ENCODE results near the gene PPP1R11. TPM values are rescaled to one million over a fixed set of nuclear protein-coding genes. Genes with fewer than 3 reads are reported as not detected.
"Not testable (repeated sequence)": the region's sequence is repeated elsewhere in the genome, so short reads cannot be mapped to it uniquely, and the experiment has no call there.

The PPP1R11 gene
- total RNA-seq (ENCODE audit: unreplicated experiment), result 39.3 TPM
- long read RNA-seq, transcript PPP1R11-205 (3 exons, 1,731 nt), result major isoform, 14 of 18 reads
- long read RNA-seq, partial matches to known transcripts, result 1 of 18 reads
- long read RNA-seq, other reads (novel, unspliced or antisense), result 2 of 18 reads

DNA sequence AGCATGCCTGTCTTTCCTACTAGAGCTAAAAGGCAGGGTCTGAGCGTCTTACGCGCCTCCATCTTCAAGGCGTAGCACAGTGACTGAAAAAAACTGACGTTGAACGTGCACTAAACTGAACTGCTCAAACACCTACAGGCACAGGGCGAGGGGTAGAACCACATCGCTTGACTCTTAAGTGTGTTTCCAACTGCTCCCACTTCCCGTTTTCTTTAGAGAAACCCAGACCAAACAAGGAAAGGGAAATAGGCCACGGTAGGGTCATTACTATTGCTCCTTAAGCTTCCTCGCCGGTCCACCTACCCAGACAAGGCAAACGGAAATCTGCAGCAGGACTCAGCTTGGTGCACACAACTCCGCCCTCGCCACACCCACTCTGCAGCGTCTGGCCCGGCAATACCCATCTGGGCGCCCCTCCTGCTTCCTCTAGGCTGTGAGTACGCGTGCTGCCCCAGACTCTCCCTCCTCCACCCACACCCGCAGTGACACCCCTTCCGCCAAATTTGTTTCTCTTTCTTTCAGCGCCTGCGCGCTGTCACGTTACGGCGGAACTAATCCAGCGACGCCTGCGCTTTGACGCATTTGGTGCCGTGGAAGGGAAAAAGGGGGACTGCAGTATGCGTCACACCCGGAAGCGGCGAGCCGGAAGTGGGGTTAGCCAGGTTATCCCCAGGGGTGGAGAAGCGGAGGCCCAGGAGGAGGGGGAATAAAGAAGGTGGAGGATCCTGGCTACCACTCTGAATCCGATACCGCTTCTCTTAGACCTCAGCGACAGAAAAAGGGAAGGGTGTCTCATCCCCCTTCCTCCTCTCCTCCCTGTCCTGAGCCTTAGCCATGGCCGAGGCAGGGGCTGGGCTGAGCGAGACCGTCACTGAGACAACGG is at the start of gene PPP1R11:
Gene PPP1R11 (plus strand): TSS at position 622 of the 883 bp plus-strand sequence. CDS start 213 bp downstream, at position 835.
- peak; percentile 92 for DNase-seq (ENCODE audit: low spot score)
- peaks cover 7% of the 10 kb centered on the region for H3K27me3 Mint-ChIP-seq (ENCODE audit: unreplicated experiment)
- H3K9me3 Mint-ChIP-seq (ENCODE audit: unreplicated experiment), result no peaks in the 10 kb centered on the region
- H3K27ac Mint-ChIP-seq (ENCODE audit: unreplicated experiment), result peak within 1 kb of the TSS; percentile 95
- peaks cover 49% of the 10 kb centered on the region for H3K4me1 Mint-ChIP-seq (ENCODE audit: unreplicated experiment)
- peak within 1 kb of the TSS; percentile 93 for H3K4me3 Mint-ChIP-seq (ENCODE audit: unreplicated experiment)
- peaks cover 23% of the 10 kb centered on the region for H3K36me3 Mint-ChIP-seq (ENCODE audit: low read depth, unreplicated experiment)
- no peak for TF ChIP-seq CTCF (IDR thresholded peaks at IDR 0.05; ENCODE audit: unreplicated experiment)

- H3K36me3 Mint-ChIP-seq (ENCODE audit: low read depth, unreplicated experiment), result no peaks in the 10 kb centered on the region
- no peak overlapping the region for H3K27ac Mint-ChIP-seq (ENCODE audit: unreplicated experiment)
- no peaks in the 10 kb centered on the region for H3K9me3 Mint-ChIP-seq (ENCODE audit: unreplicated experiment)
- no peak for DNase-seq (ENCODE audit: low spot score)
- no peak for TF ChIP-seq CTCF (IDR thresholded peaks at IDR 0.05; ENCODE audit: unreplicated experiment)
- no peaks in the 10 kb centered on the region for H3K4me1 Mint-ChIP-seq (ENCODE audit: unreplicated experiment)
- no peak overlapping the region for H3K4me3 Mint-ChIP-seq (ENCODE audit: unreplicated experiment)
- H3K27me3 Mint-ChIP-seq (ENCODE audit: unreplicated experiment), result no peaks in the 10 kb centered on the region
Observed at GRCh38 chr6:30019819-30020218, 47.2 kb upstream of the PPP1R11 start.

GRCh38 chr6:30020626-30021025 is 46.4 kb upstream of the PPP1R11 start:
- H3K4me1 Mint-ChIP-seq (ENCODE audit: unreplicated experiment), result no peaks in the 10 kb centered on the region
- no peaks in the 10 kb centered on the region for H3K27me3 Mint-ChIP-seq (ENCODE audit: unreplicated experiment)
- no peak overlapping the region for H3K4me3 Mint-ChIP-seq (ENCODE audit: unreplicated experiment)
- no peak for TF ChIP-seq CTCF (IDR thresholded peaks at IDR 0.05; ENCODE audit: unreplicated experiment)
- H3K36me3 Mint-ChIP-seq (ENCODE audit: low read depth, unreplicated experiment), result no peaks in the 10 kb centered on the region
- no peak overlapping the region for H3K27ac Mint-ChIP-seq (ENCODE audit: unreplicated experiment)
- H3K9me3 Mint-ChIP-seq (ENCODE audit: unreplicated experiment), result no peaks in the 10 kb centered on the region
- DNase-seq (ENCODE audit: low spot score), result no peak

DNA sequence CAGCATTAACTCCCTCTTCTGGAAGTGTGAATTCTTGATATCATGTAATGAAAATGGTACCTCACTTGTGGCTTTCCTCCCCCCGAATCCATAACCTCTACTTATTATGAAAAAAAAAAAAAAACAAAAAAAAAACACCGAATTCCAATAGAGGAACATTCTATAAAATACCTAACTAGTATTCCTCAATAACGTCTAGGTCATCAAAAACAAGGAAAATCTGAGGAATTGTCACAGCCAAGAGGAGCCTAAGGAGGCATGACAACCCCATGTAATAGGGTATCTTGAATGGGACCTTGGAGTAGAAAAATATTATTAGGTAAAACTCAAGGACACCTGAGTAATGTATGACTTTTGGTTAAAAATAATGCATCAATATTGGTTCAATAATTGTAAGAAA is 44.8 kb upstream of the PPP1R11 start:
- H3K4me1 Mint-ChIP-seq (ENCODE audit: unreplicated experiment), result no peaks in the 10 kb centered on the region
- no peaks in the 10 kb centered on the region for H3K27me3 Mint-ChIP-seq (ENCODE audit: unreplicated experiment)
- no peak for TF ChIP-seq CTCF (IDR thresholded peaks at IDR 0.05; ENCODE audit: unreplicated experiment)
- no peak for DNase-seq (ENCODE audit: low spot score)
- H3K36me3 Mint-ChIP-seq (ENCODE audit: low read depth, unreplicated experiment), result no peaks in the 10 kb centered on the region
- H3K4me3 Mint-ChIP-seq (ENCODE audit: unreplicated experiment), result no peak overlapping the region
- no peaks in the 10 kb centered on the region for H3K9me3 Mint-ChIP-seq (ENCODE audit: unreplicated experiment)
- no peak overlapping the region for H3K27ac Mint-ChIP-seq (ENCODE audit: unreplicated experiment)

- DNase-seq (ENCODE audit: low spot score); H3K4me1 Mint-ChIP-seq (ENCODE audit: unreplicated experiment); H3K27me3 Mint-ChIP-seq (ENCODE audit: unreplicated experiment); H3K27ac Mint-ChIP-seq (ENCODE audit: unreplicated experiment); H3K9me3 Mint-ChIP-seq (ENCODE audit: unreplicated experiment); H3K36me3 Mint-ChIP-seq (ENCODE audit: low read depth, unreplicated experiment); H3K4me3 Mint-ChIP-seq (ENCODE audit: unreplicated experiment): not testable (repeated sequence)
Observed at GRCh38 chr6:30022712-30023111, 44.3 kb upstream of the PPP1R11 start.
